ENCODE data around the gene SYNE3. TPM values are rescaled to one million over a fixed set of nuclear protein-coding genes. Genes with fewer than 3 reads are reported as not detected.
"Not testable (repeated sequence)": the region's sequence is repeated elsewhere in the genome, so short reads cannot be mapped to it uniquely, and the experiment has no call there.

Gene SYNE3
- total RNA-seq, 1 donor from 2014 or later = 12.2 TPM

- ATAC-seq (no peak), DNase-seq (no peak)
- intact Hi-C loops (cut with micrococcal nuclease) = no loop called here
These were observed 4.8 kb downstream of the SYNE3 start for GRCh38 chr14:95511687-95512086.

- intact Hi-C loops (cut with micrococcal nuclease) = no loop called here
- ATAC-seq = no peak
These were observed 5.6 kb downstream of the SYNE3 start for GRCh38 chr14:95510804-95511203.

GRCh38 chr14:95510344-95510743, 6.1 kb downstream of the SYNE3 start:
- intact Hi-C loops (cut with micrococcal nuclease); ATAC-seq; DNase-seq: not testable (repeated sequence)

More at GRCh38 chr14:95510804-95511203, 5.6 kb downstream of the SYNE3 start:
- no peak for DNase-seq

GRCh38 chr14:95509495-95509894, 7.0 kb downstream of the SYNE3 start:
- intact Hi-C loops (cut with micrococcal nuclease) = no loop called here
- DNase-seq = no peak
- no peak for ATAC-seq

GRCh38 chr14:95508377-95508776, 8.1 kb downstream of the SYNE3 start:
- DNase-seq = no peak
- no peak for ATAC-seq
- intact Hi-C loops (cut with micrococcal nuclease) = no loop called here

GRCh38 chr14:95507701-95508103, 8.7 kb downstream of the SYNE3 start:
- ATAC-seq (peak; percentile 47), DNase-seq (no peak)
- intact Hi-C loops (cut with micrococcal nuclease) = no loop called here

- DNase-seq = peak; percentile 75
- ATAC-seq = peak; percentile 91
- intact Hi-C loops (cut with micrococcal nuclease) = no loop called here
These were observed 9.3 kb downstream of the SYNE3 start for GRCh38 chr14:95507174-95507573.

- intact Hi-C loops (cut with micrococcal nuclease) = no loop called here
- DNase-seq (no peak), ATAC-seq (no peak)
These were observed 11.3 kb downstream of the SYNE3 start for GRCh38 chr14:95505030-95505589.

- DNase-seq (no peak), ATAC-seq (no peak)
- intact Hi-C loops (cut with micrococcal nuclease) = no loop called here
These were observed 12.1 kb downstream of the SYNE3 start for GRCh38 chr14:95504135-95505029.

GRCh38 chr14:95503365-95504134, 12.9 kb downstream of the SYNE3 start:
- ATAC-seq = no peak
- DNase-seq = no peak
- intact Hi-C loops (cut with micrococcal nuclease) = no loop called here

GRCh38 chr14:95502381-95502950, 14.0 kb downstream of the SYNE3 start:
- intact Hi-C loops (cut with micrococcal nuclease) = no loop called here
- no peak for DNase-seq
- no peak for ATAC-seq

GRCh38 chr14:95500772-95501401, 15.6 kb downstream of the SYNE3 start:
- DNase-seq = peak; percentile 68
- ATAC-seq = peak; percentile 22
- intact Hi-C loops (cut with micrococcal nuclease) = no loop called here

- ATAC-seq (peak; percentile 55), DNase-seq (peak; percentile 57)
- intact Hi-C loops (cut with micrococcal nuclease) = no loop called here
These were observed 16.2 kb downstream of the SYNE3 start for GRCh38 chr14:95500201-95500681.

GRCh38 chr14:95499354-95499750, 17.1 kb downstream of the SYNE3 start:
- intact Hi-C loops (cut with micrococcal nuclease) = no loop called here
- ATAC-seq = no peak
- DNase-seq = no peak

GRCh38 chr14:95498622-95499353, 17.7 kb downstream of the SYNE3 start:
- DNase-seq (peak; percentile 46), ATAC-seq (peak; percentile 47)
- intact Hi-C loops (cut with micrococcal nuclease) = no loop called here

- intact Hi-C loops (cut with micrococcal nuclease) = no loop called here
- DNase-seq (no peak), ATAC-seq (no peak)
These were observed 18.9 kb downstream of the SYNE3 start for GRCh38 chr14:95497561-95498011.

GRCh38 chr14:95496690-95497259, 19.7 kb downstream of the SYNE3 start:
- DNase-seq (peak; percentile 63), ATAC-seq (peak; percentile 71)
- intact Hi-C loops (cut with micrococcal nuclease) = no loop called here

GRCh38 chr14:95496111-95496681, 20.3 kb downstream of the SYNE3 start:
- ATAC-seq (no peak), DNase-seq (no peak)
- intact Hi-C loops (cut with micrococcal nuclease) = no loop called here

All from left ventricle myocardium superior (tissue), 1 donor.